MM.1S (cell line): ENCODE data around the gene BRD1.

ENCODE experiments used
- DNase-seq: peaks from one replicate; pipeline ENCODE4 v3.0.0-alpha.2; 2015
- H2AFZ ChIP-seq: fragments of 300-600 bp; sonication (generic); 2 replicates; pipeline ENCODE4 v1.6.0; 2016; ENCODE audit warnings: antibody characterized with exemption, low read length
- H3F3A ChIP-seq: fragments of 300-600 bp; sonication (generic); 2 replicates; pipeline ENCODE4 v1.6.1; 2016; ENCODE audit warnings: mild to moderate bottlenecking, antibody characterized with exemption, low read length, moderate library complexity, mixed read lengths; ENCODE audit not compliant: insufficient read depth
- H3K27ac ChIP-seq: fragments of 300-600 bp; sonication (generic); 2 replicates; pipeline ENCODE4 v1.5.1; 2016; ENCODE audit warnings: mild to moderate bottlenecking, low read length
- H3K27me3 ChIP-seq: fragments of 300-600 bp; sonication (generic); replicated peaks from 2 replicates; pipeline ENCODE4 v1.6.0; 2016; ENCODE audit warnings: low read length; ENCODE audit not compliant: insufficient read depth
- H3K36me3 ChIP-seq: fragments of 300-600 bp; sonication (generic); replicated peaks from 2 replicates; pipeline ENCODE4 v1.6.1; 2016; ENCODE audit warnings: mild to moderate bottlenecking, low read length, mixed read lengths; ENCODE audit not compliant: insufficient read depth
- H3K4me1 ChIP-seq: fragments of 300-600 bp; sonication (generic); 2 replicates; pipeline ENCODE4 v1.6.1; 2016; ENCODE audit warnings: low read length, mixed read lengths
- H3K4me2 ChIP-seq: fragments of 300-600 bp; sonication (generic); 2 replicates; pipeline ENCODE4 v1.6.0; 2016; ENCODE audit warnings: low read depth, low read length
- H3K4me3 ChIP-seq: fragments of 300-600 bp; sonication (generic); 2 replicates; pipeline ENCODE4 v1.5.1; 2016; ENCODE audit warnings: low read length, mixed read lengths
- H3K79me2 ChIP-seq: fragments of 300-600 bp; sonication (generic); 2 replicates; pipeline ENCODE4 v1.6.1; 2016; ENCODE audit warnings: mixed run types, low read length, mixed read lengths
- H3K9ac ChIP-seq: fragments of 300-600 bp; sonication (generic); 2 replicates; pipeline ENCODE4 v1.6.1; 2016; ENCODE audit warnings: low read length, mixed read lengths
- H3K9me2 ChIP-seq: fragments of 300-600 bp; sonication (generic); replicated peaks from 2 replicates; pipeline ENCODE4 v1.6.1; 2016; ENCODE audit warnings: mild to moderate bottlenecking, low read length, mixed read lengths; ENCODE audit not compliant: insufficient read depth
- H3K9me3 ChIP-seq: fragments of 300-600 bp; sonication (generic); replicated peaks from 2 replicates; pipeline ENCODE4 v1.6.1; 2016; ENCODE audit warnings: mild to moderate bottlenecking, low read length, mixed read lengths; ENCODE audit not compliant: insufficient read depth
- H4K20me1 ChIP-seq: fragments of 300-600 bp; sonication (generic); 2 replicates; pipeline ENCODE4 v1.6.1; 2016; ENCODE audit warnings: mild to moderate bottlenecking, low read length, moderate library complexity, mixed read lengths; ENCODE audit not compliant: insufficient read depth
- EZH2 ChIP-seq: fragments of 300-600 bp; sonication (generic); optimal IDR thresholded peaks from 2 replicates; pipeline ENCODE3; 2017; ENCODE audit warnings: low read depth, mild to moderate bottlenecking, antibody characterized with exemption, low read length, mixed read lengths
- EZH2phosphoT487 ChIP-seq: fragments of 300-600 bp; sonication (generic); IDR thresholded peaks from 2 replicates; pipeline ENCODE4 v1.6.1; 2018; ENCODE audit warnings: antibody characterized with exemption, low read length
- TF ChIP-seq, protein P1 (sequence below): fragments of 300-600 bp; sonication (generic); IDR thresholded peaks from 2 replicates; pipeline ENCODE4 v1.5.1; 2016; ENCODE audit warnings: antibody characterized with exemption, low read length, mixed read lengths

Gene BRD1

DNA sequence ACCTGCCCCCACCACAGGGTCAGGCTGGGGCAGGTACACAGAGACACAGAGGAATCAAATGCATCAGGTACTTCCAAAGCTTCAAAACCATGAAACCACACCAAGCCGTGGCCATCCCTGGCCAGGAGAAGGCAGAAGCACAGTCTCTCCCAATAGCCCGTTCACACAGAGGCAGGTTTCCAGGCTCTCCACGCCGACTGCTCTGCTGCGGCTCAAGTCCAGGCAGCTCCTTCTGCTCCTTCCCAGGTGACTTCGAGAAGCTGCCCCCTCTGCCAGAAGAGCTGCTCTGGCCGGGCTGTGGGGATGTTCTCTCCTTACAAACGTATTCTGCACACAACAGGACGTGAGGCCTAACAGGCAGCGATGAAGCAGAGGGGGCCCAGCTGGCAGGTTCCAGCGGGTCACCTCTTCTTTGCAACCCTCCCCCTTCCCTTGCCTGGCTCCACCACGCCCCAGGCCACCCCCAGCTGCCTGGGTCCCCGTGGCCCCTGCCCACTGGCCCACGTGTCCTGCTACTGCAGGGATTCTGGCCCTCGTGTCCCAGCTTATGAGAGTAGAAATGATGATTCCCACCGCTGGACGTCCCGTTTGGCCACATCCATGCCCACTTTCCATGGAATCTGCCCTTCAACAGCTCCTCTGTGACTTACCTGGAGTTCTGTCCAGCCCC, 26.1 kb downstream of the BRD1 start:
- H3K4me2 ChIP-seq = no peak overlapping the region
- no peak overlapping the region for H3K4me3 ChIP-seq
- H3K9me3 ChIP-seq = no peaks in the 10 kb centered on the region
- peaks cover 16% of the 10 kb centered on the region; the same call in 1 of the 2 replicates for H3K36me3 ChIP-seq
- TF ChIP-seq, protein P1, sequence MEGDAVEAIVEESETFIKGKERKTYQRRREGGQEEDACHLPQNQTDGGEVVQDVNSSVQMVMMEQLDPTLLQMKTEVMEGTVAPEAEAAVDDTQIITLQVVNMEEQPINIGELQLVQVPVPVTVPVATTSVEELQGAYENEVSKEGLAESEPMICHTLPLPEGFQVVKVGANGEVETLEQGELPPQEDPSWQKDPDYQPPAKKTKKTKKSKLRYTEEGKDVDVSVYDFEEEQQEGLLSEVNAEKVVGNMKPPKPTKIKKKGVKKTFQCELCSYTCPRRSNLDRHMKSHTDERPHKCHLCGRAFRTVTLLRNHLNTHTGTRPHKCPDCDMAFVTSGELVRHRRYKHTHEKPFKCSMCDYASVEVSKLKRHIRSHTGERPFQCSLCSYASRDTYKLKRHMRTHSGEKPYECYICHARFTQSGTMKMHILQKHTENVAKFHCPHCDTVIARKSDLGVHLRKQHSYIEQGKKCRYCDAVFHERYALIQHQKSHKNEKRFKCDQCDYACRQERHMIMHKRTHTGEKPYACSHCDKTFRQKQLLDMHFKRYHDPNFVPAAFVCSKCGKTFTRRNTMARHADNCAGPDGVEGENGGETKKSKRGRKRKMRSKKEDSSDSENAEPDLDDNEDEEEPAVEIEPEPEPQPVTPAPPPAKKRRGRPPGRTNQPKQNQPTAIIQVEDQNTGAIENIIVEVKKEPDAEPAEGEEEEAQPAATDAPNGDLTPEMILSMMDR = no peak
- TF ChIP-seq EZH2phosphoT487 (no peak), EZH2 (no peak)
- H3K9me2 ChIP-seq = no peaks in the 10 kb centered on the region
- no peaks in the 10 kb centered on the region for H3K27me3 ChIP-seq
- peaks cover 97% of the 10 kb centered on the region for H3K79me2 ChIP-seq
- no peak overlapping the region for H2AFZ ChIP-seq
- peaks cover 32% of the 10 kb centered on the region for H4K20me1 ChIP-seq
- DNase-seq = no peak
- H3K9ac ChIP-seq = no peak overlapping the region
- no peaks in the 10 kb centered on the region for H3F3A ChIP-seq
- no peaks in the 10 kb centered on the region for H3K4me1 ChIP-seq
- H3K27ac ChIP-seq = no peak overlapping the region

DNA sequence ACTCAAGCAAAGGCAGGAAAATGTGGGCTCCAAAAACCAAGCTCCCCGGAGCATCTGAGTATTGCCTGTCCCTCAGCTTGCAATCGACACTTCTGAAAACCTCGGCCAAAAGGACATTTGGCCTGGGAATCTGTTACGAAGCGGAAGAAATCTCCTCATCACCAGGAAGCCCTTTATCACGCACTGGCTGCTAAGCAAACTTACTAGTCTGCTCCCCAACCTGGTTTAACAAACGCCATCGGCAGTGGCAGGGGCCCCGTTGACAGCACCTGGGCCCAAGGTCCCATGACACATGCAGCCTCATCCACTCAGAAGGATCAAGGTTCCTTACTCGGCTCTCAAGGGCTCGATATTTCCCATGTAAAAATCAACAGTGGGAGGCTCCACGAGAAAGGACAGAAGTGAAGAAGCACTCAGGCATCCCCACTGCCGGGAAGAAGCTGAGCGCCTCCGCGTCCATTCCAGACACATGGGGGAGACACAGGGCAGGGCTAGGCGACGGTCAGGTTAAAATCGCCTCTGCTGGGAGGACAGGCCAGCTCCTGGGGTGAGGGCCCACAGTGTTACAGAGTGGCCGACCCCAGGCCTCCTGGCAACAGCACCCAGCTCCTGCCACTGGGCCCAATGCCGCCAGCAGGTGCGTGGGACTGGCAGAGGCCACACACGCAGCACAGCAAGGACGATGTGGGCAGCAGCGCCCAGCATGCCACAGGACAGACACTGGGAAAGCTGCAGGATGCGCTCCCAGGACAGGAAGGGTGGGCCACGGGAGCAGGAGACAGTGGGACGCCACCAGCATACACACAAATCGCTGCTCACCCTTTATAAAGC, 27.1 kb downstream of the BRD1 start:
- H3K27me3 ChIP-seq = no peaks in the 10 kb centered on the region
- H3K4me2 ChIP-seq = no peak overlapping the region
- TF ChIP-seq, protein P1 = no peak
- TF ChIP-seq EZH2phosphoT487 (no peak), EZH2 (no peak)
- H3K4me1 ChIP-seq = no peaks in the 10 kb centered on the region
- H3K9me3 ChIP-seq = no peaks in the 10 kb centered on the region
- peaks cover 90% of the 10 kb centered on the region for H3K79me2 ChIP-seq
- H3F3A ChIP-seq = no peaks in the 10 kb centered on the region
- H4K20me1 ChIP-seq = peaks cover 26% of the 10 kb centered on the region
- no peaks in the 10 kb centered on the region for H3K9me2 ChIP-seq
- peaks cover 16% of the 10 kb centered on the region; the same call in 1 of the 2 replicates for H3K36me3 ChIP-seq
- no peak overlapping the region for H3K4me3 ChIP-seq
- no peak for DNase-seq
- H2AFZ ChIP-seq = no peak overlapping the region
- H3K27ac ChIP-seq = no peak overlapping the region
- no peak overlapping the region for H3K9ac ChIP-seq

DNA sequence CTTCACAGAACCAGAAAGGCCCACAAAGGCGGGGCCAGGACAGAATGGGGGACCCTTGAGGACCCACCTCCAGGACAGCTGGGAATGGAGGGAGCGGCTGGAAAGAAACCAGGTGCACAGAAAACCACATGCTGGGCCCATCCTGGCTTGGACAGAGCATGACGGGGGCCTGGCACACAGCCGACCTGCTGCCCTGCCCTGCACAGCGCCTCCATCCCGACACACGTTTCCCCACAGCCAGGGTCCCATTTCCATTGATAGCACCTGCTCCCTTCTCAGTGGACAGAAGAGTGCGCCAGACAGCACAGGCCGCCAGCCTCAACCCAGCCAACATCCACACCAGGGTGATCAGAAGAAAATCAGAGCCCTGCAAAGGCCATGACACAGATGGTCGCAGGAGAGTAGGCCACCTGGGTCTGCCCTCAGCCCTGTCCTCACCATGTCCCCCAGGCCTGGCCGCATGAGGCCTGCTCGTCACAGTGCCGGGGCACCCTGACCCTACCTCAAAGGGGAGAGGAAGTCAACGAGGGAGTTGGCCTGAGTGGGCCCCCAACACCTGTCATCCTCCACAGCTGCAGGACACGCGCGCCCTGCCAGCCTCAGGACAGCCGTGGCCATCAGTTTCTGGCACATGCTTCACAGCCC, 28.1 kb downstream of the BRD1 start:
- no peak overlapping the region for H3K9ac ChIP-seq
- no peak for DNase-seq
- H3K9me2 ChIP-seq = no peaks in the 10 kb centered on the region
- TF ChIP-seq EZH2phosphoT487 (no peak), EZH2 (no peak)
- TF ChIP-seq, protein P1 = no peak
- H3K4me1 ChIP-seq = no peaks in the 10 kb centered on the region
- no peaks in the 10 kb centered on the region for H3K9me3 ChIP-seq
- no peak overlapping the region for H3K27ac ChIP-seq
- peaks cover 87% of the 10 kb centered on the region for H3K79me2 ChIP-seq
- peaks cover 16% of the 10 kb centered on the region; the same call in 1 of the 2 replicates for H3K36me3 ChIP-seq
- H2AFZ ChIP-seq = no peak overlapping the region
- H3K27me3 ChIP-seq = no peaks in the 10 kb centered on the region
- H3K4me3 ChIP-seq = no peak overlapping the region
- peaks cover 26% of the 10 kb centered on the region for H4K20me1 ChIP-seq
- no peaks in the 10 kb centered on the region for H3F3A ChIP-seq
- no peak overlapping the region for H3K4me2 ChIP-seq
